ENCODE measurements around the gene IFNK.

IFNK gene

GRCh38 chr9:27558307-27558706, 34.2 kb downstream of the IFNK start (continued):
- TF ChIP-seq ZBTB11 (tag by site-specific recombination; conservative IDR thresholded peaks at IDR 0.05; ENCODE audit: low read depth) (no peak), KLF10 (tag by site-specific recombination; IDR thresholded peaks at IDR 0.05) (no peak), ZNF747 (tag by site-specific recombination; IDR thresholded peaks at IDR 0.05) (no peak)

- no peaks in the 10 kb centered on the region for H3K9me3 ChIP-seq (ENCODE audit: control insufficient read depth, insufficient read depth, low read depth, low read length)
- ChIA-PET POLR2A (no interaction called here), CTCF (interaction anchor here (0.7 to 1.0 kb wide), 3 partner anchors 14 to 228 kb away, joined by 3 read pairs; no protein-coding TSS in a partner anchor)
- H3K36me3 ChIP-seq (ENCODE audit: control insufficient read depth in 2 of 2, insufficient read depth in 1 of 2, low read length in 2 of 2): peaks cover 7 to 45% of the 10 kb centered on the region in 2 experiments; a peak in 2 of 3 replicates
- no peak for TF ChIP-seq ZNF707 (tag by site-specific recombination; IDR thresholded peaks at IDR 0.05)
- TF ChIP-seq GFI1B (tag by site-specific recombination; IDR thresholded peaks at IDR 0.05): no peak
- no peak for TF ChIP-seq SP7 (tag by site-specific recombination; IDR thresholded peaks at IDR 0.05)
- TF ChIP-seq PRDM10 (tag by site-specific recombination; IDR thresholded peaks at IDR 0.05): no peak
- TF ChIP-seq ZNF146 (tag by site-specific recombination; IDR thresholded peaks at IDR 0.05): no peak
- H3K4me1 ChIP-seq (ENCODE audit: control insufficient read depth, insufficient read depth, low read length): no peaks in the 10 kb centered on the region
- no peak overlapping the region for H3K27ac ChIP-seq (ENCODE audit: extremely low read depth, low read depth, low read length)
- H3K4me3 ChIP-seq (ENCODE audit: low read depth, low read length): no peak overlapping the region
These were observed 36.4 kb downstream of the IFNK start for GRCh38 chr9:27560457-27560856.

GRCh38 chr9:27561685-27562084, 37.6 kb downstream of the IFNK start:
- TF ChIP-seq PATZ1 (tag by site-specific recombination; IDR thresholded peaks at IDR 0.05) (no peak), ZNF704 (tag by site-specific recombination; IDR thresholded peaks at IDR 0.05) (no peak), ZNF629 (tag by site-specific recombination; IDR thresholded peaks at IDR 0.05) (no peak), MZF1 (tag by site-specific recombination; IDR thresholded peaks at IDR 0.05; ENCODE audit: borderline replicate concordance) (no peak), MYNN (tag by site-specific recombination; IDR thresholded peaks at IDR 0.05; ENCODE audit: borderline replicate concordance) (no peak), TRIM28 (IDR thresholded peaks at IDR 0.05; ENCODE audit: borderline replicate concordance, low read length) (no peak), ZNF621 (tag by site-specific recombination; IDR thresholded peaks at IDR 0.05) (no peak), ZFP3 (tag by site-specific recombination; IDR thresholded peaks at IDR 0.05; ENCODE audit: low read depth) (no peak), REPIN1 (tag by site-specific recombination; IDR thresholded peaks at IDR 0.05; ENCODE audit: low read depth) (no peak), GLI2 (tag by site-specific recombination; IDR thresholded peaks at IDR 0.05; ENCODE audit: borderline replicate concordance, low read depth) (no peak), ZNF664 (tag by site-specific recombination; IDR thresholded peaks at IDR 0.05) (no peak), ZNF16 (tag by site-specific recombination; IDR thresholded peaks at IDR 0.05; ENCODE audit: low read depth) (no peak), YY1 (tag by site-specific recombination; IDR thresholded peaks at IDR 0.05) (no peak), RBAK (tag by site-specific recombination; IDR thresholded peaks at IDR 0.05) (no peak), ZNF521 (tag by site-specific recombination; IDR thresholded peaks at IDR 0.05) (no peak)
- ChIA-PET POLR2A (no interaction called here), CTCF (interaction anchor here (0.7 to 1.0 kb wide), 2 partner anchors 8 to 1325 kb away, joined by 3 to 7 read pairs; no protein-coding TSS in a partner anchor)
- no peak overlapping the region for H3K4me3 ChIP-seq (ENCODE audit: low read depth, low read length)
- H3K4me1 ChIP-seq (ENCODE audit: control insufficient read depth, insufficient read depth, low read length): no peaks in the 10 kb centered on the region
- H3K9me3 ChIP-seq (ENCODE audit: control insufficient read depth, insufficient read depth, low read depth, low read length): no peaks in the 10 kb centered on the region
- peaks cover 4 to 45% of the 10 kb centered on the region in 2 experiments; a peak in 2 of 3 replicates for H3K36me3 ChIP-seq (ENCODE audit: control insufficient read depth in 2 of 2, insufficient read depth in 1 of 2, low read length in 2 of 2)
- no peak overlapping the region for H3K27ac ChIP-seq (ENCODE audit: extremely low read depth, low read depth, low read length)

All from HEK293 (cell line).